GM19025 (cell line): ENCODE data around the gene THAP7.

Experiments used
- ATAC-seq: cut with Tn5 transposase; IDR thresholded peaks from one replicate; pipeline ENCODE4 v1.9.1; 2021; ENCODE audit warnings: mild to moderate bottlenecking, low read depth, moderate library complexity; ENCODE audit not compliant: unreplicated experiment

Gene THAP7

GRCh38 chr22:20951151-20951931 is 50.6 kb downstream of the THAP7 start:
- no peak for ATAC-seq

GRCh38 chr22:20949698-20950183 is 52.2 kb downstream of the THAP7 start:
- ATAC-seq: no peak
